WI38 (cell line): Measurements from ENCODE around the gene CYP3A5.

ENCODE experiments used
- H3K4me3 ChIP-seq: 2 replicates; pipeline ENCODE4 v1.5.1; 2011; ENCODE audit warnings: low read depth, mild to moderate bottlenecking, control low read depth, low read length
- TF ChIP-seq, protein P1 (sequence below): IDR thresholded peaks from 2 replicates; pipeline ENCODE4 v1.5.1; 2012; ENCODE audit warnings: low read depth, mild to moderate bottlenecking, control low read depth, low read length

CYP3A5 gene

GRCh38 chr7:99616359-99617191, 63.2 kb downstream of the CYP3A5 start, which contains the start of gene ZSCAN25:
Gene ZSCAN25 (plus strand): TSS chr7:99616946. CDS start chr7:99619607, 2,661 bp downstream.
- H3K4me3 ChIP-seq: peak within 1 kb of the TSS; percentile 91
- TF ChIP-seq, protein P1, sequence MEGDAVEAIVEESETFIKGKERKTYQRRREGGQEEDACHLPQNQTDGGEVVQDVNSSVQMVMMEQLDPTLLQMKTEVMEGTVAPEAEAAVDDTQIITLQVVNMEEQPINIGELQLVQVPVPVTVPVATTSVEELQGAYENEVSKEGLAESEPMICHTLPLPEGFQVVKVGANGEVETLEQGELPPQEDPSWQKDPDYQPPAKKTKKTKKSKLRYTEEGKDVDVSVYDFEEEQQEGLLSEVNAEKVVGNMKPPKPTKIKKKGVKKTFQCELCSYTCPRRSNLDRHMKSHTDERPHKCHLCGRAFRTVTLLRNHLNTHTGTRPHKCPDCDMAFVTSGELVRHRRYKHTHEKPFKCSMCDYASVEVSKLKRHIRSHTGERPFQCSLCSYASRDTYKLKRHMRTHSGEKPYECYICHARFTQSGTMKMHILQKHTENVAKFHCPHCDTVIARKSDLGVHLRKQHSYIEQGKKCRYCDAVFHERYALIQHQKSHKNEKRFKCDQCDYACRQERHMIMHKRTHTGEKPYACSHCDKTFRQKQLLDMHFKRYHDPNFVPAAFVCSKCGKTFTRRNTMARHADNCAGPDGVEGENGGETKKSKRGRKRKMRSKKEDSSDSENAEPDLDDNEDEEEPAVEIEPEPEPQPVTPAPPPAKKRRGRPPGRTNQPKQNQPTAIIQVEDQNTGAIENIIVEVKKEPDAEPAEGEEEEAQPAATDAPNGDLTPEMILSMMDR: peak; percentile 32

DNA sequence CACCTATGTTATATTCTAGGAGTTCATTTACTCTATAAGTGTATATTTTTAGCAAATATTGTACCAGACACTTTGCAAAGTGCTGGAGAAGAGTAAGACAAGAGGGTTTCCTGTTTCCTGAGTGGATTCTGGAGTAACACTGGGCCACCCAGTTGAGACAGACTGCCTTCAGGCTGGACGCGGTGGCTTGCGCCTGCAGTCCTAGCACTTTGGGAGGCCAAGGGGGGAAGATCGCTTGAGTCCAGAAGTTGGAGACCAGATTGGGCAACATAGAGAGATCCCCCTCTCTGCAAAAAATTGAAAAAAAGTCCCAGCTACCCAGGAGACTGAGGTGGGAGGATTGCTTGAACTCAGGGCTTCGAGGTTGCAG, 63.8 kb downstream of the CYP3A5 start:
- peak overlapping the region; percentile 91 for H3K4me3 ChIP-seq
- TF ChIP-seq, protein P1: no peak

- TF ChIP-seq, protein P1: no peak
- no peak overlapping the region for H3K4me3 ChIP-seq
These were observed 65.3 kb downstream of the CYP3A5 start for GRCh38 chr7:99614495-99614894.

GRCh38 chr7:99607548-99607947, 72.2 kb downstream of the CYP3A5 start:
- TF ChIP-seq, protein P1: no peak

DNA sequence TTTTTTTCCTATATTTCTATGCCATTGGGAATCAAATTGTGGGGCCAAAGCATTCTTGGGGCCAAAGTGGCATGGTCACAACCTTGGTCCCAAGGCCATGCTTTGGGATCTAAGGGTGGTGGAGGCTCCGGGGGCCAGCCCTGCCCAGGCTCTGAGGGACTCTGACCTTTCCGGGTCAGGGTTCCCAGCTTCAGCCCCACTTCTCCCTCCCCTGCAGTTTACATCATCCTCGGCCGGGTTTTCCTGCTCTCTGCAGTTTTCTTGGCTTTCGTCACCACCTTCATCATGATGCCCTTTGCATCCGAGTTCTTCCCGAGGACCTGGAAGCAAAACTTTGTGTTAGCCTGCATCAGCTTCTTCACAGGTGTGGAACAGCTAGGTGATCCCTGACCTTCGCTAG, 73.3 kb downstream of the CYP3A5 start:
- no peak overlapping the region for H3K4me3 ChIP-seq

More at GRCh38 chr7:99607548-99607947, 72.2 kb downstream of the CYP3A5 start:
- no peak overlapping the region for H3K4me3 ChIP-seq

DNA sequence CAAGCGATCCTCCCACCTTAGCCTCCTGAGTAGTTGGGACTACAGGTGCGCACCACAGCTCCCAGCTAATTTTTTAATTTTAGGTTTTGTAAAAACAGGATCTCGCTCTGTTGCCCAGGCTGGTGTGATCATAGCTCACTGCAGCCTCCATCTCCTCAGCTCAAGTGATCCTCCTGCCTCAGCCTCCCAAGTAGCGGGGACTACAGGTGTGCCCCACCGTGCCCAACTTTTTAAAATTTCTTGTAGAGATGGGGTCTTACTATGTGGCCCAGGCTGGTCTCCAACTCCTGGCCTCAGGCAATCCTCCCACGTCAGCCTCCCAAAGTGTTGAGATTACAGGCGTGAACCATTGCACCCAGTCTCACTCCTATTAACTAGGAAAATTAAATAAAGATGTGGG, 74.3 kb downstream of the CYP3A5 start:
- H3K4me3 ChIP-seq: no peak overlapping the region
- TF ChIP-seq, protein P1: no peak

More for the DNA sequence above, 73.3 kb downstream of the CYP3A5 start:
- TF ChIP-seq, protein P1: no peak

DNA sequence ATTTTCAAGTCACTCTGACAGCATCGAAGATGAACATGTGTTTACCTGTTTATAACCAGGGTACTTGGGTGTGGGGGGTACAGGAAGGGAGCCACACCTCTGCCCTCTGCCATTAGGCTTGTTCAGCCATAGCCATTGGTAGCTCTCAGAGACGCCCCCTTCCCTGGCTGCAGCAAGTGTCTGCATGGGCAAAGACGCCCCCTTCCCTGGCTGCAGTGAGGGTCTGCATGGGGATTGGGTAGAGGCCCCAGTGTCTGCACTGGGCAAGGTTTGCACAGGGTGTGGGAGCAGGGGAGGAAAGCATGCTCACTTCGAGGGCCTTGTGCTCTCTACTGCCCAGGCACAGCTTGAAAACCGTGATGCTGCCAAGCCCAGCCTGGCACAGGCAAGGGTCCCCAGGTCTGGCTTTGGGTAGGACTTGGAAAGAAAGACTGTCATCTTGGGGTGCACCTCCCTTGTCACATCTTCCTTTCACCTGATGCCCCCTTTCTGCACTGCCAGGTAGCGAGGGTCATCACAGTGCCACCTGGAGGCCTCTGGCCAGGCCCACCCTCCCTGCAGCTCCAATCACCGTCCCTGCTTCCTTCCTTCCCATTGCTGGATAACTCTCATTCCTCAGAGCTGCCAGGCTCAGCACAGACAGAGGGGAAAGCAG, 78.0 kb downstream of the CYP3A5 start:
- TF ChIP-seq, protein P1: no peak
- H3K4me3 ChIP-seq: no peak overlapping the region
